Measurements from ENCODE around the gene BBIP1. TPM values are rescaled to one million over a fixed set of nuclear protein-coding genes. Genes with fewer than 3 reads are reported as not detected.

BBIP1 gene
- total and polyA plus RNA-seq, 2 experiments from 2014 or later: 14.8 to 56.5 TPM

DNA sequence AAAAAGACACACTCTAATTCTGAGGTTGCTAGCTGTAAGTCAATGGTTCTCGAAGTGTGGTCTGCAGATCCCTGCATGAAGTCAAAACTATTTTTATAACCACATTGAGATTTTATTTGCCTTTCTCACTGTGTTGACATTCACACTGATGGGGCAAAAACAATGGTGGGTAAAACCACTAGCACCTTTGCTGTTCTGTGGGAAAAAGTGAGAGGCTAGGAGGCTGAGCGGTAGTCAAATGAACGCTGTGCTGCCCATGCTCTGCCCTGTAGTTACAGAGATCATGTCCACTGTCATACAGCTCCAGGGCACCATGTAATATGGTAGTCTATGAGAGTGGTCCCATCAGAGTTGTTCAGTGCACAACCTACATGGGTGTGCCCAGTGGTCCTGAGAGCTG lies 68.9 kb downstream of the BBIP1 start:
- no peaks in the 10 kb centered on the region for H3K36me3 Mint-ChIP-seq (ENCODE audit: low read depth)
- no peaks in the 10 kb centered on the region for H3K4me1 Mint-ChIP-seq

More for the DNA sequence above, 68.9 kb downstream of the BBIP1 start:
- H3K9me3 Mint-ChIP-seq: no peaks in the 10 kb centered on the region
- H3K9me2 ChIP-seq (ENCODE audit: insufficient read depth): no peaks in the 10 kb centered on the region
- TF ChIP-seq, protein P1, sequence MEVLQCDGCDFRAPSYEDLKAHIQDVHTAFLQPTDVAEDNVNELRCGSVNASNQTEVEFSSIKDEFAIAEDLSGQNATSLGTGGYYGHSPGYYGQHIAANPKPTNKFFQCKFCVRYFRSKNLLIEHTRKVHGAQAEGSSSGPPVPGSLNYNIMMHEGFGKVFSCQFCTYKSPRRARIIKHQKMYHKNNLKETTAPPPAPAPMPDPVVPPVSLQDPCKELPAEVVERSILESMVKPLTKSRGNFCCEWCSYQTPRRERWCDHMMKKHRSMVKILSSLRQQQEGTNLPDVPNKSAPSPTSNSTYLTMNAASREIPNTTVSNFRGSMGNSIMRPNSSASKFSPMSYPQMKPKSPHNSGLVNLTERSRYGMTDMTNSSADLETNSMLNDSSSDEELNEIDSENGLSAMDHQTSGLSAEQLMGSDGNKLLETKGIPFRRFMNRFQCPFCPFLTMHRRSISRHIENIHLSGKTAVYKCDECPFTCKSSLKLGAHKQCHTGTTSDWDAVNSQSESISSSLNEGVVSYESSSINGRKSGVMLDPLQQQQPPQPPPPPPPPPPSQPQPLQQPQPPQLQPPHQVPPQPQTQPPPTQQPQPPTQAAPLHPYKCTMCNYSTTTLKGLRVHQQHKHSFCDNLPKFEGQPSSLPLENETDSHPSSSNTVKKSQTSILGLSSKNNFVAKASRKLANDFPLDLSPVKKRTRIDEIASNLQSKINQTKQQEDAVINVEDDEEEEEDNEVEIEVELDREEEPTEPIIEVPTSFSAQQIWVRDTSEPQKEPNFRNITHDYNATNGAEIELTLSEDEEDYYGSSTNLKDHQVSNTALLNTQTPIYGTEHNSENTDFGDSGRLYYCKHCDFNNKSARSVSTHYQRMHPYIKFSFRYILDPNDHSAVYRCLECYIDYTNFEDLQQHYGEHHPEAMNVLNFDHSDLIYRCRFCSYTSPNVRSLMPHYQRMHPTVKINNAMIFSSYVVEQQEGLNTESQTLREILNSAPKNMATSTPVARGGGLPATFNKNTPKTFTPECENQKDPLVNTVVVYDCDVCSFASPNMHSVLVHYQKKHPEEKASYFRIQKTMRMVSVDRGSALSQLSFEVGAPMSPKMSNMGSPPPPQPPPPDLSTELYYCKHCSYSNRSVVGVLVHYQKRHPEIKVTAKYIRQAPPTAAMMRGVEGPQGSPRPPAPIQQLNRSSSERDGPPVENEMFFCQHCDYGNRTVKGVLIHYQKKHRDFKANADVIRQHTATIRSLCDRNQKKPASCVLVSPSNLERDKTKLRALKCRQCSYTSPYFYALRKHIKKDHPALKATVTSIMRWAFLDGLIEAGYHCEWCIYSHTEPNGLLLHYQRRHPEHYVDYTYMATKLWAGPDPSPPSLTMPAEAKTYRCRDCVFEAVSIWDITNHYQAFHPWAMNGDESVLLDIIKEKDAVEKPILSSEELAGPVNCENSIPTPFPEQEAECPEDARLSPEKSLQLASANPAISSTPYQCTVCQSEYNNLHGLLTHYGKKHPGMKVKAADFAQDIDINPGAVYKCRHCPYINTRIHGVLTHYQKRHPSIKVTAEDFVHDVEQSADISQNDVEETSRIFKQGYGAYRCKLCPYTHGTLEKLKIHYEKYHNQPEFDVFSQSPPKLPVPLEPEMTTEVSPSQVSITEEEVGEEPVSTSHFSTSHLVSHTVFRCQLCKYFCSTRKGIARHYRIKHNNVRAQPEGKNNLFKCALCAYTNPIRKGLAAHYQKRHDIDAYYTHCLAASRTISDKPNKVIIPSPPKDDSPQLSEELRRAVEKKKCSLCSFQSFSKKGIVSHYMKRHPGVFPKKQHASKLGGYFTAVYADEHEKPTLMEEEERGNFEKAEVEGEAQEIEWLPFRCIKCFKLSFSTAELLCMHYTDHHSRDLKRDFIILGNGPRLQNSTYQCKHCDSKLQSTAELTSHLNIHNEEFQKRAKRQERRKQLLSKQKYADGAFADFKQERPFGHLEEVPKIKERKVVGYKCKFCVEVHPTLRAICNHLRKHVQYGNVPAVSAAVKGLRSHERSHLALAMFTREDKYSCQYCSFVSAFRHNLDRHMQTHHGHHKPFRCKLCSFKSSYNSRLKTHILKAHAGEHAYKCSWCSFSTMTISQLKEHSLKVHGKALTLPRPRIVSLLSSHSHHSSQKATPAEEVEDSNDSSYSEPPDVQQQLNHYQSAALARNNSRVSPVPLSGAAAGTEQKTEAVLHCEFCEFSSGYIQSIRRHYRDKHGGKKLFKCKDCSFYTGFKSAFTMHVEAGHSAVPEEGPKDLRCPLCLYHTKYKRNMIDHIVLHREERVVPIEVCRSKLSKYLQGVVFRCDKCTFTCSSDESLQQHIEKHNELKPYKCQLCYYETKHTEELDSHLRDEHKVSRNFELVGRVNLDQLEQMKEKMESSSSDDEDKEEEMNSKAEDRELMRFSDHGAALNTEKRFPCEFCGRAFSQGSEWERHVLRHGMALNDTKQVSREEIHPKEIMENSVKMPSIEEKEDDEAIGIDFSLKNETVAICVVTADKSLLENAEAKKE (CRISPR knock-in tag; IDR thresholded peaks at IDR 0.05): no peak
- no peak for TF ChIP-seq STAT1 (IDR thresholded peaks at IDR 0.05; ENCODE audit: unreplicated experiment)
- TF ChIP-seq, protein P2, sequence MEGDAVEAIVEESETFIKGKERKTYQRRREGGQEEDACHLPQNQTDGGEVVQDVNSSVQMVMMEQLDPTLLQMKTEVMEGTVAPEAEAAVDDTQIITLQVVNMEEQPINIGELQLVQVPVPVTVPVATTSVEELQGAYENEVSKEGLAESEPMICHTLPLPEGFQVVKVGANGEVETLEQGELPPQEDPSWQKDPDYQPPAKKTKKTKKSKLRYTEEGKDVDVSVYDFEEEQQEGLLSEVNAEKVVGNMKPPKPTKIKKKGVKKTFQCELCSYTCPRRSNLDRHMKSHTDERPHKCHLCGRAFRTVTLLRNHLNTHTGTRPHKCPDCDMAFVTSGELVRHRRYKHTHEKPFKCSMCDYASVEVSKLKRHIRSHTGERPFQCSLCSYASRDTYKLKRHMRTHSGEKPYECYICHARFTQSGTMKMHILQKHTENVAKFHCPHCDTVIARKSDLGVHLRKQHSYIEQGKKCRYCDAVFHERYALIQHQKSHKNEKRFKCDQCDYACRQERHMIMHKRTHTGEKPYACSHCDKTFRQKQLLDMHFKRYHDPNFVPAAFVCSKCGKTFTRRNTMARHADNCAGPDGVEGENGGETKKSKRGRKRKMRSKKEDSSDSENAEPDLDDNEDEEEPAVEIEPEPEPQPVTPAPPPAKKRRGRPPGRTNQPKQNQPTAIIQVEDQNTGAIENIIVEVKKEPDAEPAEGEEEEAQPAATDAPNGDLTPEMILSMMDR (conservative IDR thresholded peaks at IDR 0.05; ENCODE audit: low read depth in 2 of 2): no peak
- no peak for TF ChIP-seq POLR2AphosphoS5 (IDR thresholded peaks at IDR 0.05; ENCODE audit: low read depth)
- TF ChIP-seq ZNF114 (CRISPR knock-in tag; IDR thresholded peaks at IDR 0.05): no peak
- TF ChIP-seq, protein P3, sequence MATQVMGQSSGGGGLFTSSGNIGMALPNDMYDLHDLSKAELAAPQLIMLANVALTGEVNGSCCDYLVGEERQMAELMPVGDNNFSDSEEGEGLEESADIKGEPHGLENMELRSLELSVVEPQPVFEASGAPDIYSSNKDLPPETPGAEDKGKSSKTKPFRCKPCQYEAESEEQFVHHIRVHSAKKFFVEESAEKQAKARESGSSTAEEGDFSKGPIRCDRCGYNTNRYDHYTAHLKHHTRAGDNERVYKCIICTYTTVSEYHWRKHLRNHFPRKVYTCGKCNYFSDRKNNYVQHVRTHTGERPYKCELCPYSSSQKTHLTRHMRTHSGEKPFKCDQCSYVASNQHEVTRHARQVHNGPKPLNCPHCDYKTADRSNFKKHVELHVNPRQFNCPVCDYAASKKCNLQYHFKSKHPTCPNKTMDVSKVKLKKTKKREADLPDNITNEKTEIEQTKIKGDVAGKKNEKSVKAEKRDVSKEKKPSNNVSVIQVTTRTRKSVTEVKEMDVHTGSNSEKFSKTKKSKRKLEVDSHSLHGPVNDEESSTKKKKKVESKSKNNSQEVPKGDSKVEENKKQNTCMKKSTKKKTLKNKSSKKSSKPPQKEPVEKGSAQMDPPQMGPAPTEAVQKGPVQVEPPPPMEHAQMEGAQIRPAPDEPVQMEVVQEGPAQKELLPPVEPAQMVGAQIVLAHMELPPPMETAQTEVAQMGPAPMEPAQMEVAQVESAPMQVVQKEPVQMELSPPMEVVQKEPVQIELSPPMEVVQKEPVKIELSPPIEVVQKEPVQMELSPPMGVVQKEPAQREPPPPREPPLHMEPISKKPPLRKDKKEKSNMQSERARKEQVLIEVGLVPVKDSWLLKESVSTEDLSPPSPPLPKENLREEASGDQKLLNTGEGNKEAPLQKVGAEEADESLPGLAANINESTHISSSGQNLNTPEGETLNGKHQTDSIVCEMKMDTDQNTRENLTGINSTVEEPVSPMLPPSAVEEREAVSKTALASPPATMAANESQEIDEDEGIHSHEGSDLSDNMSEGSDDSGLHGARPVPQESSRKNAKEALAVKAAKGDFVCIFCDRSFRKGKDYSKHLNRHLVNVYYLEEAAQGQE (IDR thresholded peaks at IDR 0.05; ENCODE audit: unreplicated experiment): no peak
- TF ChIP-seq CREB1 (CRISPR knock-in tag; IDR thresholded peaks at IDR 0.05; ENCODE audit: low read depth): no peak
- no peak for TF ChIP-seq EZH2 (IDR thresholded peaks at IDR 0.05; ENCODE audit: low read depth, unreplicated experiment)
- TF ChIP-seq NANOG (IDR thresholded peaks at IDR 0.05; ENCODE audit: borderline replicate concordance): no peak
- TF ChIP-seq, protein P4, sequence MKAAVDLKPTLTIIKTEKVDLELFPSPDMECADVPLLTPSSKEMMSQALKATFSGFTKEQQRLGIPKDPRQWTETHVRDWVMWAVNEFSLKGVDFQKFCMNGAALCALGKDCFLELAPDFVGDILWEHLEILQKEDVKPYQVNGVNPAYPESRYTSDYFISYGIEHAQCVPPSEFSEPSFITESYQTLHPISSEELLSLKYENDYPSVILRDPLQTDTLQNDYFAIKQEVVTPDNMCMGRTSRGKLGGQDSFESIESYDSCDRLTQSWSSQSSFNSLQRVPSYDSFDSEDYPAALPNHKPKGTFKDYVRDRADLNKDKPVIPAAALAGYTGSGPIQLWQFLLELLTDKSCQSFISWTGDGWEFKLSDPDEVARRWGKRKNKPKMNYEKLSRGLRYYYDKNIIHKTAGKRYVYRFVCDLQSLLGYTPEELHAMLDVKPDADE (IDR thresholded peaks at IDR 0.05): no peak
- no peak for TF ChIP-seq JUNB (IDR thresholded peaks at IDR 0.05; ENCODE audit: unreplicated experiment)
- TF ChIP-seq ZNF331 (CRISPR knock-in tag; IDR thresholded peaks at IDR 0.05; ENCODE audit: low read depth): no peak
- TF ChIP-seq EZH2phosphoT487 (IDR thresholded peaks at IDR 0.05; ENCODE audit: unreplicated experiment): no peak
- H3K27ac Mint-ChIP-seq: no peak overlapping the region
- no peak overlapping the region for H3K4me3 ChIP-seq
- H3F3A ChIP-seq (replicated peaks; ENCODE audit: low read depth): no peaks in the 10 kb centered on the region
- H4K20me1 ChIP-seq (replicated peaks; ENCODE audit: insufficient read depth): no peaks in the 10 kb centered on the region
- H3K79me2 ChIP-seq (replicated peaks; ENCODE audit: insufficient read depth): no peaks in the 10 kb centered on the region
- no peak for ATAC-seq
- no peaks in the 10 kb centered on the region for H3K4me1 ChIP-seq (ENCODE audit: insufficient read depth)
- no peaks in the 10 kb centered on the region for H3K27me3 ChIP-seq (ENCODE audit: insufficient read depth)
- no peak overlapping the region for H3K4me2 ChIP-seq
- H3K27ac ChIP-seq (ENCODE audit: low read depth): no peak overlapping the region
- H3K27me3 Mint-ChIP-seq (ENCODE audit: insufficient read depth, low read depth, poor library complexity): peaks cover 2% of the 10 kb centered on the region
- H2AFZ ChIP-seq: no peak overlapping the region
- H3K4me3 Mint-ChIP-seq: no peak overlapping the region
- no peak for DNase-seq (ENCODE audit: low spot score)
- no peaks in the 10 kb centered on the region for H3K36me3 ChIP-seq (ENCODE audit: insufficient read depth)

Measured in GM23338 (cell line).